ENCODE data around the gene SMCP. TPM values are rescaled to one million over a fixed set of nuclear protein-coding genes. Genes with fewer than 3 reads are reported as not detected.

The SMCP gene
- total and polyA plus RNA-seq, 2 experiments from 2014 or later: not detected

DNA sequence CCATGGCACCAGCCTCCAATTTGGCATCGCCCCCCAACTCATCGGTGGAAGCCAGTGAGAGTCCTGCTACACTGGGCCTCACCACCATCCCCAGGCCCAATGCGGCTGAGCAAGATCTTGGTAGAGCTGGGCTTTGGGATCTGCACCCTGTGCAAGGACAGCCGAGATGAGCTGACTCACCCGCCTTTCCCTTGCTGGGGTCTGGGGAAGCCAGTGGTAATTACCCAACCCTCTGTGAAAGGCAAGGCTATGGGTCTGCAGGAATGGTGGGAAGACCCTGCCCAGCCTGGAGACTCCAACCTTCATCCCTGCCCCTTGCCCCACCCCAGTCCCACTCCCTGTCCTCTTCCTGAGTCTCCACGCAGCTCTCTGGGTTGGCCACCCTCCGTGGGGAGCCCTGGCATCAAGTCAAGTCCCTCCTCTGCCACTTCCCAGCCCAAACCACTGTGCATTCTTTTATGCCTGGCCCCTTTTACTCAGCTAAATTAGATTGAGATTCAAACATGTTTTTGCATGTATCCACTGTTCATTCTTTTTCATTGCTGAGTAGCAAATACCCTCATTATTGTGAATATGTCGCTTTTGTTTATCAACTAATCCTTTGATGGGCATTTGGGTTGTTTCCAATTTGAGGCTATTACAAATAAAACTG, 8.8 kb downstream of the SMCP start:
- Mint-ChIP-seq H3K4me1 (no peaks in the 10 kb centered on the region; the same call in 2 of the 3 replicates), H3K4me3 (no peak overlapping the region), H3K9me3 (peaks cover 2% of the 10 kb centered on the region; the same call in 1 of the 3 replicates), H3K27me3 (ENCODE audit: insufficient read depth, low read depth, poor library complexity) (no peaks in the 10 kb centered on the region), H3K36me3 (ENCODE audit: low read depth) (no peaks in the 10 kb centered on the region), H3K27ac (no peak overlapping the region)
- TF ChIP-seq ETS1 (IDR thresholded peaks at IDR 0.05) (no peak), EZH2 (IDR thresholded peaks at IDR 0.05; ENCODE audit: low read depth, unreplicated experiment) (no peak), ZNF114 (CRISPR knock-in tag; IDR thresholded peaks at IDR 0.05) (no peak), CREB1 (CRISPR knock-in tag; IDR thresholded peaks at IDR 0.05; ENCODE audit: low read depth) (no peak), JUNB (IDR thresholded peaks at IDR 0.05; ENCODE audit: unreplicated experiment) (no peak), EZH2phosphoT487 (IDR thresholded peaks at IDR 0.05; ENCODE audit: unreplicated experiment) (no peak), STAT1 (IDR thresholded peaks at IDR 0.05; ENCODE audit: unreplicated experiment) (no peak), REST (IDR thresholded peaks at IDR 0.05; ENCODE audit: unreplicated experiment) (no peak), POLR2AphosphoS5 (IDR thresholded peaks at IDR 0.05; ENCODE audit: low read depth) (no peak), ZNF331 (CRISPR knock-in tag; IDR thresholded peaks at IDR 0.05; ENCODE audit: low read depth) (no peak), NANOG (IDR thresholded peaks at IDR 0.05; ENCODE audit: borderline replicate concordance) (no peak)
- TF ChIP-seq, protein P1, sequence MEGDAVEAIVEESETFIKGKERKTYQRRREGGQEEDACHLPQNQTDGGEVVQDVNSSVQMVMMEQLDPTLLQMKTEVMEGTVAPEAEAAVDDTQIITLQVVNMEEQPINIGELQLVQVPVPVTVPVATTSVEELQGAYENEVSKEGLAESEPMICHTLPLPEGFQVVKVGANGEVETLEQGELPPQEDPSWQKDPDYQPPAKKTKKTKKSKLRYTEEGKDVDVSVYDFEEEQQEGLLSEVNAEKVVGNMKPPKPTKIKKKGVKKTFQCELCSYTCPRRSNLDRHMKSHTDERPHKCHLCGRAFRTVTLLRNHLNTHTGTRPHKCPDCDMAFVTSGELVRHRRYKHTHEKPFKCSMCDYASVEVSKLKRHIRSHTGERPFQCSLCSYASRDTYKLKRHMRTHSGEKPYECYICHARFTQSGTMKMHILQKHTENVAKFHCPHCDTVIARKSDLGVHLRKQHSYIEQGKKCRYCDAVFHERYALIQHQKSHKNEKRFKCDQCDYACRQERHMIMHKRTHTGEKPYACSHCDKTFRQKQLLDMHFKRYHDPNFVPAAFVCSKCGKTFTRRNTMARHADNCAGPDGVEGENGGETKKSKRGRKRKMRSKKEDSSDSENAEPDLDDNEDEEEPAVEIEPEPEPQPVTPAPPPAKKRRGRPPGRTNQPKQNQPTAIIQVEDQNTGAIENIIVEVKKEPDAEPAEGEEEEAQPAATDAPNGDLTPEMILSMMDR (conservative IDR thresholded peaks at IDR 0.05; ENCODE audit: low read depth in 2 of 2): no peak
- TF ChIP-seq, protein P2, sequence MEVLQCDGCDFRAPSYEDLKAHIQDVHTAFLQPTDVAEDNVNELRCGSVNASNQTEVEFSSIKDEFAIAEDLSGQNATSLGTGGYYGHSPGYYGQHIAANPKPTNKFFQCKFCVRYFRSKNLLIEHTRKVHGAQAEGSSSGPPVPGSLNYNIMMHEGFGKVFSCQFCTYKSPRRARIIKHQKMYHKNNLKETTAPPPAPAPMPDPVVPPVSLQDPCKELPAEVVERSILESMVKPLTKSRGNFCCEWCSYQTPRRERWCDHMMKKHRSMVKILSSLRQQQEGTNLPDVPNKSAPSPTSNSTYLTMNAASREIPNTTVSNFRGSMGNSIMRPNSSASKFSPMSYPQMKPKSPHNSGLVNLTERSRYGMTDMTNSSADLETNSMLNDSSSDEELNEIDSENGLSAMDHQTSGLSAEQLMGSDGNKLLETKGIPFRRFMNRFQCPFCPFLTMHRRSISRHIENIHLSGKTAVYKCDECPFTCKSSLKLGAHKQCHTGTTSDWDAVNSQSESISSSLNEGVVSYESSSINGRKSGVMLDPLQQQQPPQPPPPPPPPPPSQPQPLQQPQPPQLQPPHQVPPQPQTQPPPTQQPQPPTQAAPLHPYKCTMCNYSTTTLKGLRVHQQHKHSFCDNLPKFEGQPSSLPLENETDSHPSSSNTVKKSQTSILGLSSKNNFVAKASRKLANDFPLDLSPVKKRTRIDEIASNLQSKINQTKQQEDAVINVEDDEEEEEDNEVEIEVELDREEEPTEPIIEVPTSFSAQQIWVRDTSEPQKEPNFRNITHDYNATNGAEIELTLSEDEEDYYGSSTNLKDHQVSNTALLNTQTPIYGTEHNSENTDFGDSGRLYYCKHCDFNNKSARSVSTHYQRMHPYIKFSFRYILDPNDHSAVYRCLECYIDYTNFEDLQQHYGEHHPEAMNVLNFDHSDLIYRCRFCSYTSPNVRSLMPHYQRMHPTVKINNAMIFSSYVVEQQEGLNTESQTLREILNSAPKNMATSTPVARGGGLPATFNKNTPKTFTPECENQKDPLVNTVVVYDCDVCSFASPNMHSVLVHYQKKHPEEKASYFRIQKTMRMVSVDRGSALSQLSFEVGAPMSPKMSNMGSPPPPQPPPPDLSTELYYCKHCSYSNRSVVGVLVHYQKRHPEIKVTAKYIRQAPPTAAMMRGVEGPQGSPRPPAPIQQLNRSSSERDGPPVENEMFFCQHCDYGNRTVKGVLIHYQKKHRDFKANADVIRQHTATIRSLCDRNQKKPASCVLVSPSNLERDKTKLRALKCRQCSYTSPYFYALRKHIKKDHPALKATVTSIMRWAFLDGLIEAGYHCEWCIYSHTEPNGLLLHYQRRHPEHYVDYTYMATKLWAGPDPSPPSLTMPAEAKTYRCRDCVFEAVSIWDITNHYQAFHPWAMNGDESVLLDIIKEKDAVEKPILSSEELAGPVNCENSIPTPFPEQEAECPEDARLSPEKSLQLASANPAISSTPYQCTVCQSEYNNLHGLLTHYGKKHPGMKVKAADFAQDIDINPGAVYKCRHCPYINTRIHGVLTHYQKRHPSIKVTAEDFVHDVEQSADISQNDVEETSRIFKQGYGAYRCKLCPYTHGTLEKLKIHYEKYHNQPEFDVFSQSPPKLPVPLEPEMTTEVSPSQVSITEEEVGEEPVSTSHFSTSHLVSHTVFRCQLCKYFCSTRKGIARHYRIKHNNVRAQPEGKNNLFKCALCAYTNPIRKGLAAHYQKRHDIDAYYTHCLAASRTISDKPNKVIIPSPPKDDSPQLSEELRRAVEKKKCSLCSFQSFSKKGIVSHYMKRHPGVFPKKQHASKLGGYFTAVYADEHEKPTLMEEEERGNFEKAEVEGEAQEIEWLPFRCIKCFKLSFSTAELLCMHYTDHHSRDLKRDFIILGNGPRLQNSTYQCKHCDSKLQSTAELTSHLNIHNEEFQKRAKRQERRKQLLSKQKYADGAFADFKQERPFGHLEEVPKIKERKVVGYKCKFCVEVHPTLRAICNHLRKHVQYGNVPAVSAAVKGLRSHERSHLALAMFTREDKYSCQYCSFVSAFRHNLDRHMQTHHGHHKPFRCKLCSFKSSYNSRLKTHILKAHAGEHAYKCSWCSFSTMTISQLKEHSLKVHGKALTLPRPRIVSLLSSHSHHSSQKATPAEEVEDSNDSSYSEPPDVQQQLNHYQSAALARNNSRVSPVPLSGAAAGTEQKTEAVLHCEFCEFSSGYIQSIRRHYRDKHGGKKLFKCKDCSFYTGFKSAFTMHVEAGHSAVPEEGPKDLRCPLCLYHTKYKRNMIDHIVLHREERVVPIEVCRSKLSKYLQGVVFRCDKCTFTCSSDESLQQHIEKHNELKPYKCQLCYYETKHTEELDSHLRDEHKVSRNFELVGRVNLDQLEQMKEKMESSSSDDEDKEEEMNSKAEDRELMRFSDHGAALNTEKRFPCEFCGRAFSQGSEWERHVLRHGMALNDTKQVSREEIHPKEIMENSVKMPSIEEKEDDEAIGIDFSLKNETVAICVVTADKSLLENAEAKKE (CRISPR knock-in tag; IDR thresholded peaks at IDR 0.05): no peak
- Histone ChIP-seq H3K36me3 (ENCODE audit: insufficient read depth) (no peaks in the 10 kb centered on the region), H4K20me1 (replicated peaks; ENCODE audit: insufficient read depth) (no peaks in the 10 kb centered on the region), H3K4me1 (ENCODE audit: insufficient read depth) (no peaks in the 10 kb centered on the region), H3K27ac (ENCODE audit: low read depth) (no peak overlapping the region), H3K4me2 (no peak overlapping the region), H3F3A (replicated peaks; ENCODE audit: low read depth) (no peaks in the 10 kb centered on the region), H3K27me3 (ENCODE audit: insufficient read depth) (no peaks in the 10 kb centered on the region), H3K9me2 (ENCODE audit: insufficient read depth) (peaks cover 8% of the 10 kb centered on the region; the same call in 1 of the 2 replicates), H3K4me3 (no peak overlapping the region), H3K79me2 (replicated peaks; ENCODE audit: insufficient read depth) (no peaks in the 10 kb centered on the region), H2AFZ (no peak overlapping the region)
- no peak for ATAC-seq
- no peak for DNase-seq (ENCODE audit: low spot score)
